ENCODE data around the gene CHIT1. TPM values are rescaled to one million over a fixed set of nuclear protein-coding genes. Genes with fewer than 3 reads are reported as not detected.

The CHIT1 gene
- total and polyA plus RNA-seq, 2 of the 13 experiments (the other 11 are each of a cell fraction or from before 2014, with no cell fraction given): not detected

- POLR2A ChIA-PET: no interaction called here
- H2AFZ ChIP-seq (ENCODE audit: low read length): no peak overlapping the region
- WGBS (ENCODE audit: low lambda C conversion rate): 44% methylated on average over 4 of the region's 9 CpGs
Measured at GRCh38 chr1:203215573-203215972, 13.9 kb downstream of the CHIT1 start.

GRCh38 chr1:203214871-203215270, 14.6 kb downstream of the CHIT1 start:
- H3K27ac ChIP-seq (ENCODE audit: extremely low read length, insufficient read depth, low read length): no peak overlapping the region
- DNase-seq (ENCODE audit: low spot score) (no peak), FAIRE-seq (no peak), ATAC-seq (no peak)
- TF ChIP-seq MBNL3 (CRISPR knock-in tag; conservative IDR thresholded peaks at IDR 0.05): no peak
- no peak for TF ChIP-seq FOXO1 (CRISPR knock-in tag; IDR thresholded peaks at IDR 0.05)
- TF ChIP-seq ZNF598 (CRISPR knock-in tag; IDR thresholded peaks at IDR 0.05; ENCODE audit: borderline replicate concordance): no peak
- TF ChIP-seq ZNF709 (CRISPR knock-in tag; IDR thresholded peaks at IDR 0.05): no peak
- TF ChIP-seq ZNF780A (CRISPR knock-in tag; IDR thresholded peaks at IDR 0.05): no peak
- TF ChIP-seq FOXA1 (IDR thresholded peaks at IDR 0.05): no peak
- TF ChIP-seq FOXA1 (CRISPR knock-in tag; IDR thresholded peaks at IDR 0.05): no peak
- no peak for TF ChIP-seq FOXM1 (CRISPR knock-in tag; IDR thresholded peaks at IDR 0.05)
- no peak for TF ChIP-seq ZNF362 (CRISPR knock-in tag; IDR thresholded peaks at IDR 0.05; ENCODE audit: borderline replicate concordance)
- TF ChIP-seq ETS1 (CRISPR knock-in tag; IDR thresholded peaks at IDR 0.05): no peak
- no peaks in the 10 kb centered on the region for H3K36me3 ChIP-seq (replicated peaks in 1 of 2; ENCODE audit: control insufficient read depth in 1 of 2, insufficient read depth in 2 of 2, low read length in 2 of 2)
- intact Hi-C loops (cut with micrococcal nuclease; ENCODE audit: unreplicated experiment) (loop anchor here (5.0 kb wide), 1 partner anchor 178 kb away; no protein-coding TSS in a partner anchor), in situ Hi-C loops (cut with HindIII; ENCODE audit: extremely low pct_ligation_motif_present, low pct_unique_long_range_greater_than_20kb) (loop anchor here (5.0 kb wide), 3 partner anchors 48 to 178 kb away; no protein-coding TSS in a partner anchor)
- H3K9ac ChIP-seq (ENCODE audit: insufficient read depth, low read depth, low read length): no peak overlapping the region
- no TSS peak for BruUV-seq (replicated peaks)
- no peak overlapping the region for H2AFZ ChIP-seq (ENCODE audit: low read length)
- peaks cover 0 to 25% of the 10 kb centered on the region in 2 experiments; a peak in 3 of 5 replicates for H3K27me3 ChIP-seq (ENCODE audit: control insufficient read depth in 1 of 2, insufficient read depth in 2 of 2, low read length in 2 of 2)
- no peak overlapping the region for H3K4me2 ChIP-seq (ENCODE audit: low read depth, low read length)
- H3K9me3 ChIP-seq (ENCODE audit: low read length): no peaks in the 10 kb centered on the region
- H3K4me1 ChIP-seq (ENCODE audit: insufficient read depth, low read length): peaks cover 16% of the 10 kb centered on the region
- 53% methylated on average over 7 of the region's 7 CpGs for WGBS (ENCODE audit: low lambda C conversion rate)
- H4K20me1 ChIP-seq (ENCODE audit: insufficient read depth, low read length): no peaks in the 10 kb centered on the region; the same call in 1 of the 2 replicates
- H3K4me3 ChIP-seq (replicated peaks in 1 of 3; ENCODE audit: insufficient read depth in 1 of 3, low read depth in 2 of 3, low read length in 3 of 3): no peak overlapping the region
- CTCF ChIA-PET (ENCODE audit: low intra/inter-chr PET ratio, low total read pairs): interaction anchor here (2.4 kb wide), 1 partner anchor 97 kb away, joined by 17 read pairs; no protein-coding TSS in a partner anchor
- H3K79me2 ChIP-seq (ENCODE audit: insufficient read depth, low read length): no peaks in the 10 kb centered on the region
- POLR2A ChIA-PET: no interaction called here

More at GRCh38 chr1:203215573-203215972, 13.9 kb downstream of the CHIT1 start:
- Histone ChIP-seq H3K36me3 (replicated peaks in 1 of 2; ENCODE audit: control insufficient read depth in 1 of 2, insufficient read depth in 2 of 2, low read length in 2 of 2) (no peaks in the 10 kb centered on the region), H4K20me1 (ENCODE audit: insufficient read depth, low read length) (no peaks in the 10 kb centered on the region; the same call in 1 of the 2 replicates), H3K4me3 (replicated peaks in 1 of 3; ENCODE audit: insufficient read depth in 1 of 3, low read depth in 2 of 3, low read length in 3 of 3) (no peak overlapping the region), H3K27ac (ENCODE audit: extremely low read length, insufficient read depth, low read length) (no peak overlapping the region), H3K27me3 (ENCODE audit: control insufficient read depth in 1 of 2, insufficient read depth in 2 of 2, low read length in 2 of 2) (peaks cover 0 to 22% of the 10 kb centered on the region in 2 experiments; a peak in 3 of 5 replicates), H3K9me3 (ENCODE audit: low read length) (no peaks in the 10 kb centered on the region), H3K9ac (ENCODE audit: insufficient read depth, low read depth, low read length) (no peak overlapping the region), H3K4me2 (ENCODE audit: low read depth, low read length) (no peak overlapping the region), H3K79me2 (ENCODE audit: insufficient read depth, low read length) (no peaks in the 10 kb centered on the region), H3K4me1 (ENCODE audit: insufficient read depth, low read length) (peaks cover 14% of the 10 kb centered on the region)
- TF ChIP-seq JUN (CRISPR knock-in tag; IDR thresholded peaks at IDR 0.05): no peak
- TF ChIP-seq ZNF275 (CRISPR knock-in tag; IDR thresholded peaks at IDR 0.05; ENCODE audit: borderline replicate concordance): no peak
- TF ChIP-seq NBN (conservative IDR thresholded peaks at IDR 0.05): no peak
- no peak for TF ChIP-seq ZNF207 (IDR thresholded peaks at IDR 0.05; ENCODE audit: borderline replicate concordance)
- no peak for TF ChIP-seq RARG (CRISPR knock-in tag; IDR thresholded peaks at IDR 0.05; ENCODE audit: low read depth)
- no peak for TF ChIP-seq KDM5A (IDR thresholded peaks at IDR 0.05; ENCODE audit: borderline replicate concordance, low read length)
- no peak for TF ChIP-seq SRY (CRISPR knock-in tag; IDR thresholded peaks at IDR 0.05)
- TF ChIP-seq ZNF720 (CRISPR knock-in tag; IDR thresholded peaks at IDR 0.05): no peak
- no peak for TF ChIP-seq NCOR1 (IDR thresholded peaks at IDR 0.05; ENCODE audit: borderline replicate concordance, low read length)
- FAIRE-seq: no peak
- BruUV-seq (replicated peaks): no TSS peak
- no peak for DNase-seq (ENCODE audit: low spot score)
- ATAC-seq: no peak
- intact Hi-C loops (cut with micrococcal nuclease; ENCODE audit: unreplicated experiment): loop anchor here (5.0 kb wide), 1 partner anchor 178 kb away; no protein-coding TSS in a partner anchor
- CTCF ChIA-PET (ENCODE audit: low intra/inter-chr PET ratio, low total read pairs): interaction anchor here (1.2 to 2.4 kb wide), 4 partner anchors 49 to 178 kb away, joined by 3 to 17 read pairs (median 14); no protein-coding TSS in a partner anchor
- in situ Hi-C loops (cut with HindIII; ENCODE audit: extremely low pct_ligation_motif_present, low pct_unique_long_range_greater_than_20kb): loop anchor here (5.0 kb wide), 3 partner anchors 48 to 178 kb away; no protein-coding TSS in a partner anchor

All from HepG2 (cell line).